Measurements from ENCODE around the gene PLOD3. TPM values are rescaled to one million over a fixed set of nuclear protein-coding genes. Genes with fewer than 3 reads are reported as not detected.

PLOD3 gene
- total and polyA plus RNA-seq, 2 of the 8 experiments (the other 6 are each of a cell fraction or from before 2014, with no cell fraction given), result 28.4 to 47.2 TPM

- no peak for TF ChIP-seq BCL11A (IDR thresholded peaks at IDR 0.05; ENCODE audit: low read depth in 2 of 2, low read length in 2 of 2)
- TF ChIP-seq PHF8 (conservative IDR thresholded peaks at IDR 0.05; ENCODE audit: low read depth, low read length), result no peak
Measured at GRCh38 chr7:101162551-101163278, 54.7 kb downstream of the PLOD3 start (continued).
